ENCODE measurements around the gene UNC80. TPM values are rescaled to one million over a fixed set of nuclear protein-coding genes. Genes with fewer than 3 reads are reported as not detected.

UNC80 gene
- total RNA-seq, 3 donors from 2014 or later (not counting 1 experiment from before 2014, with no cell fraction given): not detected

- ATAC-seq: no peak
- WGBS (ENCODE audit: insufficient coverage): 66% methylated on average over 2 of the region's 2 CpGs
- no peak for TF ChIP-seq CTCF (IDR thresholded peaks at IDR 0.05)
Observed at GRCh38 chr2:210004881-210005280, 233.2 kb downstream of the UNC80 start.

GRCh38 chr2:210007895-210008294, 236.3 kb downstream of the UNC80 start:
- 63% methylated on average over 1 of the region's 2 CpGs for WGBS (ENCODE audit: insufficient coverage)
- peaks cover 33% of the 10 kb centered on the region for H3K4me1 ChIP-seq (ENCODE audit: control insufficient read depth, insufficient read depth, low read length)

More at GRCh38 chr2:210004881-210005280, 233.2 kb downstream of the UNC80 start:
- Mint-ChIP-seq H3K9me3 (no peaks in the 10 kb centered on the region), H3K36me3 (peaks cover 8% of the 10 kb centered on the region), H3K4me3 (peak overlapping the region; percentile 84), H3K27ac (peak overlapping the region; percentile 46 to 83), H3K27me3 (ENCODE audit: low read depth in 2 of 2) (no peaks in the 10 kb centered on the region), H3K4me1 (peaks cover 75% of the 10 kb centered on the region in 2 donors)
- H3K36me3 ChIP-seq (ENCODE audit: control insufficient read depth, insufficient read depth, low read length): peaks cover 28% of the 10 kb centered on the region
- no peak overlapping the region for H3K4me3 ChIP-seq (ENCODE audit: low read length)
- H3K4me1 ChIP-seq (ENCODE audit: control insufficient read depth, insufficient read depth, low read length): peaks cover 31% of the 10 kb centered on the region
- H3K27ac ChIP-seq (ENCODE audit: low read length): no peak overlapping the region
- intact Hi-C loops (cut with micrococcal nuclease): no loop called here
- no peaks in the 10 kb centered on the region for H3K27me3 ChIP-seq (ENCODE audit: control insufficient read depth, insufficient read depth, low read length)
- no peaks in the 10 kb centered on the region for H3K9me3 ChIP-seq (ENCODE audit: control insufficient read depth, insufficient read depth, low read length)
- DNase-seq: no peak

DNA sequence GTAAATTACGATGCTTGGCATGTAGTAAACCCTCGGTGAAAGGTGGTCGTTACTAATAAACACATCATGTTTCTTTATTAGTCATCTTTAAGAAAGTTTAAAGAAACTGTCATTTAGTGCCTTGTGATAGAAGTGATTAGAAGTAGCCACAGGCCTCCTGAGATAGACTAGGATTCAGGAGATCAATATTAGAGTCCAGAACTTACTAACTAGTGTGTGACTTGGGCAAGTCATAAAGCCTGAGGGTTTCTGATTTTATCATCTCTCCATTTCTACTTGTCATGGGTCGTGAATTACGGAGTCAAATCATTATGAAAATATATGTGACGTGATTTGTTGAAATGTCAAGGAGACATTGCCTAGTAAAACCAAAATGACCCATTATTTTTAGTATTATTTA, 237.5 kb downstream of the UNC80 start:
- H3K4me3 Mint-ChIP-seq: no peak overlapping the region
- no peaks in the 10 kb centered on the region for H3K27me3 Mint-ChIP-seq (ENCODE audit: low read depth in 2 of 2)
- Histone ChIP-seq H3K4me1 (ENCODE audit: control insufficient read depth, insufficient read depth, low read length) (peaks cover 41% of the 10 kb centered on the region), H3K4me3 (ENCODE audit: low read length) (no peak overlapping the region), H3K27ac (ENCODE audit: low read length) (no peak overlapping the region), H3K9me3 (ENCODE audit: control insufficient read depth, insufficient read depth, low read length) (no peaks in the 10 kb centered on the region), H3K36me3 (ENCODE audit: control insufficient read depth, insufficient read depth, low read length) (peaks cover 40% of the 10 kb centered on the region), H3K27me3 (ENCODE audit: control insufficient read depth, insufficient read depth, low read length) (no peaks in the 10 kb centered on the region)
- TF ChIP-seq CTCF (IDR thresholded peaks at IDR 0.05): no peak
- H3K27ac Mint-ChIP-seq: peak overlapping the region; percentile 46 to 83
- DNase-seq (no peak), ATAC-seq (no peak)
- intact Hi-C loops (cut with micrococcal nuclease): no loop called here
- H3K4me1 Mint-ChIP-seq: peaks cover 69 to 83% of the 10 kb centered on the region in 2 donors
- WGBS (ENCODE audit: insufficient coverage): 80% methylated on average over 1 of the region's 6 CpGs
- H3K9me3 Mint-ChIP-seq: no peaks in the 10 kb centered on the region
- H3K36me3 Mint-ChIP-seq: peaks cover 8% of the 10 kb centered on the region

More at GRCh38 chr2:210007895-210008294, 236.3 kb downstream of the UNC80 start:
- peak overlapping the region; percentile 46 to 83 for H3K27ac Mint-ChIP-seq
- peaks cover 79 to 80% of the 10 kb centered on the region in 2 donors for H3K4me1 Mint-ChIP-seq
- peaks cover 42% of the 10 kb centered on the region for H3K36me3 ChIP-seq (ENCODE audit: control insufficient read depth, insufficient read depth, low read length)
- no peaks in the 10 kb centered on the region for H3K27me3 Mint-ChIP-seq (ENCODE audit: low read depth in 2 of 2)
- no peaks in the 10 kb centered on the region for H3K9me3 Mint-ChIP-seq
- no peak overlapping the region for H3K27ac ChIP-seq (ENCODE audit: low read length)
- H3K4me3 Mint-ChIP-seq: peak overlapping the region; percentile 54
- peaks cover 8% of the 10 kb centered on the region for H3K36me3 Mint-ChIP-seq
- DNase-seq (no peak), ATAC-seq (peak in 2 of 3 donors; percentile 57 to 85)
- TF ChIP-seq CTCF (IDR thresholded peaks at IDR 0.05): no peak
- H3K27me3 ChIP-seq (ENCODE audit: control insufficient read depth, insufficient read depth, low read length): no peaks in the 10 kb centered on the region
- intact Hi-C loops (cut with micrococcal nuclease): no loop called here
- no peaks in the 10 kb centered on the region for H3K9me3 ChIP-seq (ENCODE audit: control insufficient read depth, insufficient read depth, low read length)
- no peak overlapping the region for H3K4me3 ChIP-seq (ENCODE audit: low read length)

- H3K4me1 ChIP-seq (ENCODE audit: control insufficient read depth, insufficient read depth, low read length): peaks cover 42% of the 10 kb centered on the region
- H3K9me3 ChIP-seq (ENCODE audit: control insufficient read depth, insufficient read depth, low read length): no peaks in the 10 kb centered on the region
- no peak for TF ChIP-seq CTCF (IDR thresholded peaks at IDR 0.05)
- Mint-ChIP-seq H3K4me3 (peak overlapping the region; percentile 29), H3K27ac (peak overlapping the region; percentile 37 to 80), H3K4me1 (peaks cover 65 to 78% of the 10 kb centered on the region in 2 donors), H3K9me3 (no peaks in the 10 kb centered on the region), H3K36me3 (peaks cover 13% of the 10 kb centered on the region), H3K27me3 (ENCODE audit: low read depth in 2 of 2) (no peaks in the 10 kb centered on the region)
- H3K27me3 ChIP-seq (ENCODE audit: control insufficient read depth, insufficient read depth, low read length): no peaks in the 10 kb centered on the region
- peaks cover 43% of the 10 kb centered on the region for H3K36me3 ChIP-seq (ENCODE audit: control insufficient read depth, insufficient read depth, low read length)
- ATAC-seq: no peak
- H3K27ac ChIP-seq (ENCODE audit: low read length): no peak overlapping the region
- intact Hi-C loops (cut with micrococcal nuclease): no loop called here
- WGBS (ENCODE audit: insufficient coverage): 89% methylated on average over 3 of the region's 3 CpGs
- H3K4me3 ChIP-seq (ENCODE audit: low read length): no peak overlapping the region
- no peak for DNase-seq
Observed at GRCh38 chr2:210009896-210010295, 238.3 kb downstream of the UNC80 start.

All from natural killer cell (primary cell).